UCSD-AML1 (cell line): Measurements from ENCODE around the gene CREB3.
A peak's percentile ranks its signal among the peaks of the same experiment; 100 is the strongest.

Source experiments
- DNase-seq: peaks from one replicate; lab custom pipeline; 2025; ENCODE audit not compliant: unreplicated experiment; lab: John Stamatoyannopoulos, UW

Gene CREB3

GRCh38 chr9:35771943-35772342 lies 39.5 kb downstream of the CREB3 start:
- DNase-seq = no peak

GRCh38 chr9:35774907-35775635 lies 42.6 kb downstream of the CREB3 start:
- peak; percentile 68 for DNase-seq

- DNase-seq = no peak
Observed at GRCh38 chr9:35776018-35776417, 43.6 kb downstream of the CREB3 start.

DNA sequence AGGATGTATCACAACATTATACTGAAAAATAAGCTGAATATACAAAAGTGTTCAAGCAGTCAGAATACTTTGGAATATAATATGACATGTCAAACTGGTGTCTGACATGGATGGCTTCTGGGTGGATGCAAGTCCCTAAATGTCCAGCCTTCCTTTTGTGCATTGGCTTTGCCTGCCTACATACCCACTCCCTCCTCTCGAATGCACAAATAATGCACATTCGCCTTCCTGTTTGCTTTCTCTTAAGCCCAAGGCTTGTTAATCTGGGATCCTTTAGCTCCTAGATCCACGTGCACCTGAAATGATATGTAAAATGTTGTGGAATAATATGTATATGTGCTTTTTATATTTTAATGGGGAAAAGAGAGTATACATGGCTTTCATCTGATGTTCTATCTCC lies 46.0 kb downstream of the CREB3 start:
- DNase-seq = no peak

DNA sequence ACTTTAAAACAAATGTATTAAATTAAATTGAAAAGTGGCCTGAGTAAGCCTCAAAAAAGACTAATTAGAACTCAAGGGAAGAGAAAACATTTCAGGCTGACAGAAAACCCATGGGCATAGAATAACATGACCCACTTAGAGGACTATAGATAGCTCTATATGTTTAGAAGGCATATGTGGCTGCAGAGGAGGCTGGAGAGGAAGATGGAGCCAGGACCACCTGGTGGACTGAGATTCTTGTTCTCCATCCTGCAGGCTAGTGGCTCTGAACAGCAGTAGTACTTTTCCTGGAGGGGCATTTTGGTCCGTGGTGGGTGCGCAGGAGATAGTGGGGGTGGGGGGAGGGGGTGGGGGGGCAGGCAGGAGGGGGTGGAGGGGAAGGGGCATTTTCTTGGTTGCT lies 48.6 kb downstream of the CREB3 start:
- no peak for DNase-seq

- DNase-seq = no peak
Observed at GRCh38 chr9:35783418-35783817, 51.0 kb downstream of the CREB3 start.
